Activated T-cell treated with anti-CD3 and anti-CD28 coated beads, Interleukin-2, amount 50 U/mL, for 24 hours (primary cell): ENCODE data around the gene MAST4.
"Not testable (repeated sequence)": the region's sequence is repeated elsewhere in the genome, so short reads cannot be mapped to it uniquely, and the experiment has no call there.

Experiments used
- DNase-seq: peaks from one replicate; pipeline ENCODE4 v3.0.0-alpha.2; 2020
- H3K27ac Mint-ChIP-seq: 2 replicates; pipeline ENCODE4 v1.8.0; 2020; ENCODE audit warnings: mild to moderate bottlenecking, mixed read lengths
- H3K27me3 Mint-ChIP-seq: 2 replicates; pipeline ENCODE4 v1.8.0; 2020; ENCODE audit warnings: mixed read lengths
- H3K36me3 Mint-ChIP-seq: 2 replicates; pipeline ENCODE4 v1.8.0; 2020; ENCODE audit warnings: low read depth, mixed read lengths
- H3K4me1 Mint-ChIP-seq: 2 replicates; pipeline ENCODE4 v1.8.0; 2020; ENCODE audit warnings: low read depth, mixed read lengths
- H3K4me3 Mint-ChIP-seq: 2 replicates; pipeline ENCODE4 v1.8.0; 2020; ENCODE audit warnings: mild to moderate bottlenecking, moderate library complexity, mixed read lengths
- H3K9me3 Mint-ChIP-seq: 2 replicates; pipeline ENCODE4 v1.8.0; 2020; ENCODE audit warnings: mixed read lengths

Gene MAST4

GRCh38 chr5:67102708-67103107 is 506.5 kb downstream of the MAST4 start:
- no peak overlapping the region for H3K4me3 Mint-ChIP-seq
- no peaks in the 10 kb centered on the region for H3K9me3 Mint-ChIP-seq
- DNase-seq: no peak
- H3K36me3 Mint-ChIP-seq: peaks cover 54% of the 10 kb centered on the region
- H3K4me1 Mint-ChIP-seq: peaks cover 15% of the 10 kb centered on the region
- H3K27me3 Mint-ChIP-seq: no peaks in the 10 kb centered on the region
- H3K27ac Mint-ChIP-seq: no peak overlapping the region

- H3K36me3 Mint-ChIP-seq: peaks cover 55% of the 10 kb centered on the region
- H3K9me3 Mint-ChIP-seq: no peaks in the 10 kb centered on the region
Observed at GRCh38 chr5:67104859-67105258, 508.7 kb downstream of the MAST4 start.

GRCh38 chr5:67105270-67105669 is 509.1 kb downstream of the MAST4 start:
- Mint-ChIP-seq H3K9me3 (no peaks in the 10 kb centered on the region), H3K4me1 (peaks cover 7% of the 10 kb centered on the region), H3K36me3 (peaks cover 55% of the 10 kb centered on the region), H3K27me3 (no peaks in the 10 kb centered on the region), H3K27ac (no peak overlapping the region), H3K4me3 (no peak overlapping the region)
- no peak for DNase-seq

More at GRCh38 chr5:67104859-67105258, 508.7 kb downstream of the MAST4 start:
- H3K27me3 Mint-ChIP-seq: no peaks in the 10 kb centered on the region
- H3K27ac Mint-ChIP-seq: no peak overlapping the region
- no peak for DNase-seq
- H3K4me1 Mint-ChIP-seq: peaks cover 11% of the 10 kb centered on the region
- no peak overlapping the region for H3K4me3 Mint-ChIP-seq

GRCh38 chr5:67106626-67107342 is 510.6 kb downstream of the MAST4 start:
- peaks cover 60% of the 10 kb centered on the region for H3K36me3 Mint-ChIP-seq
- no peak overlapping the region for H3K27ac Mint-ChIP-seq
- H3K4me1 Mint-ChIP-seq: no peaks in the 10 kb centered on the region
- DNase-seq: no peak
- H3K27me3 Mint-ChIP-seq: no peaks in the 10 kb centered on the region
- no peaks in the 10 kb centered on the region for H3K9me3 Mint-ChIP-seq
- H3K4me3 Mint-ChIP-seq: no peak overlapping the region

- Mint-ChIP-seq H3K36me3 (peaks cover 52% of the 10 kb centered on the region), H3K27me3 (no peaks in the 10 kb centered on the region), H3K4me1 (no peaks in the 10 kb centered on the region), H3K9me3 (no peaks in the 10 kb centered on the region), H3K4me3 (no peak overlapping the region), H3K27ac (no peak overlapping the region)
- DNase-seq: no peak
Observed at GRCh38 chr5:67111779-67112178, 515.6 kb downstream of the MAST4 start.

- Mint-ChIP-seq H3K4me1 (no peaks in the 10 kb centered on the region), H3K27ac (no peak overlapping the region), H3K27me3 (no peaks in the 10 kb centered on the region), H3K4me3 (no peak overlapping the region), H3K9me3 (no peaks in the 10 kb centered on the region), H3K36me3 (peaks cover 60% of the 10 kb centered on the region)
- no peak for DNase-seq
Observed at GRCh38 chr5:67115246-67115645, 519.1 kb downstream of the MAST4 start.

- peaks cover 56% of the 10 kb centered on the region for H3K36me3 Mint-ChIP-seq
Observed at GRCh38 chr5:67115817-67116216, 519.6 kb downstream of the MAST4 start.

GRCh38 chr5:67118050-67118620 is 521.9 kb downstream of the MAST4 start:
- no peaks in the 10 kb centered on the region for H3K27me3 Mint-ChIP-seq
- no peak for DNase-seq
- H3K4me1 Mint-ChIP-seq: no peaks in the 10 kb centered on the region
- no peaks in the 10 kb centered on the region for H3K9me3 Mint-ChIP-seq
- no peak overlapping the region for H3K27ac Mint-ChIP-seq
- H3K36me3 Mint-ChIP-seq: peaks cover 54% of the 10 kb centered on the region
- H3K4me3 Mint-ChIP-seq: no peak overlapping the region

More at GRCh38 chr5:67115817-67116216, 519.6 kb downstream of the MAST4 start:
- no peak for DNase-seq
- Mint-ChIP-seq H3K9me3 (no peaks in the 10 kb centered on the region), H3K4me1 (no peaks in the 10 kb centered on the region), H3K27ac (no peak overlapping the region), H3K4me3 (no peak overlapping the region), H3K27me3 (no peaks in the 10 kb centered on the region)

GRCh38 chr5:67119010-67119409 is 522.8 kb downstream of the MAST4 start:
- H3K4me1 Mint-ChIP-seq: no peaks in the 10 kb centered on the region
- no peak for DNase-seq
- H3K27ac Mint-ChIP-seq: no peak overlapping the region
- no peaks in the 10 kb centered on the region for H3K9me3 Mint-ChIP-seq
- H3K36me3 Mint-ChIP-seq: peaks cover 55% of the 10 kb centered on the region
- no peaks in the 10 kb centered on the region for H3K27me3 Mint-ChIP-seq
- no peak overlapping the region for H3K4me3 Mint-ChIP-seq

GRCh38 chr5:67120032-67120431 is 523.8 kb downstream of the MAST4 start:
- Mint-ChIP-seq H3K27ac (no peak overlapping the region), H3K4me1 (no peaks in the 10 kb centered on the region), H3K27me3 (no peaks in the 10 kb centered on the region), H3K9me3 (no peaks in the 10 kb centered on the region), H3K4me3 (no peak overlapping the region), H3K36me3 (peaks cover 61% of the 10 kb centered on the region)
- no peak for DNase-seq

- Mint-ChIP-seq H3K4me1 (peaks cover 8% of the 10 kb centered on the region), H3K27me3 (no peaks in the 10 kb centered on the region), H3K36me3 (peaks cover 73% of the 10 kb centered on the region), H3K9me3 (peaks cover 2% of the 10 kb centered on the region), H3K4me3 (no peak overlapping the region), H3K27ac (no peak overlapping the region)
- no peak for DNase-seq
Observed at GRCh38 chr5:67123819-67124218, 527.6 kb downstream of the MAST4 start.

GRCh38 chr5:67124556-67124955 is 528.4 kb downstream of the MAST4 start:
- Mint-ChIP-seq H3K4me1 (peaks cover 8% of the 10 kb centered on the region), H3K27me3 (no peaks in the 10 kb centered on the region), H3K4me3 (no peak overlapping the region), H3K9me3 (peaks cover 2% of the 10 kb centered on the region), H3K36me3 (peaks cover 68% of the 10 kb centered on the region), H3K27ac (no peak overlapping the region)
- DNase-seq: no peak

GRCh38 chr5:67127347-67127895 is 531.2 kb downstream of the MAST4 start:
- peaks cover 65% of the 10 kb centered on the region for H3K36me3 Mint-ChIP-seq
- DNase-seq, H3K4me1 Mint-ChIP-seq, H3K4me3 Mint-ChIP-seq, H3K9me3 Mint-ChIP-seq, H3K27ac Mint-ChIP-seq, H3K27me3 Mint-ChIP-seq: not testable (repeated sequence)

- DNase-seq: no peak
- peaks cover 8% of the 10 kb centered on the region for H3K4me1 Mint-ChIP-seq
- no peak overlapping the region for H3K4me3 Mint-ChIP-seq
- no peaks in the 10 kb centered on the region for H3K27me3 Mint-ChIP-seq
- peaks cover 2% of the 10 kb centered on the region for H3K9me3 Mint-ChIP-seq
- no peak overlapping the region for H3K27ac Mint-ChIP-seq
- H3K36me3 Mint-ChIP-seq: peaks cover 55% of the 10 kb centered on the region
Observed at GRCh38 chr5:67129768-67130167, 533.6 kb downstream of the MAST4 start.

GRCh38 chr5:67133217-67133616 is 537.0 kb downstream of the MAST4 start:
- Mint-ChIP-seq H3K4me1 (no peaks in the 10 kb centered on the region), H3K27ac (no peak overlapping the region), H3K36me3 (peaks cover 57% of the 10 kb centered on the region), H3K27me3 (no peaks in the 10 kb centered on the region), H3K9me3 (no peaks in the 10 kb centered on the region), H3K4me3 (no peak overlapping the region)
- no peak for DNase-seq
